Spinal cord (tissue), 10 donors: ENCODE data around the gene BRWD1. TPM values are rescaled to one million over a fixed set of nuclear protein-coding genes. Genes with fewer than 3 reads are reported as not detected.

Source experiments
- DNase-seq, 6 donors: peaks; one replicate each; pipeline versions ENCODE4 v3.0.0 to v3.0.0-alpha.2; 2013 to 2015; ENCODE audit warnings: low spot score in 6 of 6, low read depth in 4 of 6
- H3K27ac ChIP-seq: one replicate; pipeline ENCODE4 v1.5.1; 2013; ENCODE audit warnings: low read depth, low read length, control low read depth
- H3K27me3 ChIP-seq: one replicate; pipeline ENCODE4 v1.6.1; 2013; ENCODE audit warnings: low read length; ENCODE audit not compliant: control insufficient read depth, insufficient read depth
- H3K36me3 ChIP-seq: one replicate; pipeline ENCODE4 v1.6.1; 2013; ENCODE audit warnings: low read length; ENCODE audit not compliant: control insufficient read depth, insufficient read depth
- H3K4me1 ChIP-seq: one replicate; pipeline ENCODE4 v1.6.1; 2013; ENCODE audit warnings: low read length; ENCODE audit not compliant: control insufficient read depth, insufficient read depth
- H3K4me3 ChIP-seq: one replicate; pipeline ENCODE4 v1.5.1; 2013; ENCODE audit warnings: low read depth, low read length, control low read depth
- H3K9me3 ChIP-seq: one replicate; pipeline ENCODE4 v1.6.1; 2013; ENCODE audit warnings: low read length; ENCODE audit not compliant: control insufficient read depth, insufficient read depth
- WGBS: methylation state at CpG from one replicate; pipeline ENCODE4 v1.1.5; 2013; ENCODE audit warnings: missing lambda C conversion rate; ENCODE audit not compliant: insufficient coverage; 5-methylcytosine and 5-hydroxymethylcytosine counted together
- polyA plus RNA-seq, 2 donors: library from polyadenylated mRNA; unstranded; fragments of 120-200 nt; gene quantifications; one replicate each; pipeline ENCODE4 v1.2.1, GENCODE V29; 2013; ENCODE audit not compliant: insufficient read length in 2 of 2
- total RNA-seq, 2 donors: library from RNA; depleted of rRNA in 1 of 2; stranded (reverse); fragments of 120-200 nt in 1 of 2; fragments of >200 nt in 1 of 2; gene quantifications; one replicate each; pipeline versions ENCODE4 v1.2.3 to v1.2.4, GENCODE V29; 2013 to 2014
- donor health status: healthy.

The BRWD1 gene
- total and polyA plus RNA-seq, 4 donors: 78.2 to 180 (median 109) TPM

GRCh38 chr21:39317134-39318090 lies 4.0 kb upstream of the BRWD1 start:
- Histone ChIP-seq H3K27me3 (no peaks in the 10 kb centered on the region), H3K36me3 (no peaks in the 10 kb centered on the region), H3K4me1 (peaks cover 12% of the 10 kb centered on the region), H3K9me3 (no peaks in the 10 kb centered on the region), H3K27ac (no peak overlapping the region), H3K4me3 (no peak overlapping the region)
- DNase-seq: no peak
- 77% methylated on average over 6 of the region's 11 CpGs for WGBS

DNA sequence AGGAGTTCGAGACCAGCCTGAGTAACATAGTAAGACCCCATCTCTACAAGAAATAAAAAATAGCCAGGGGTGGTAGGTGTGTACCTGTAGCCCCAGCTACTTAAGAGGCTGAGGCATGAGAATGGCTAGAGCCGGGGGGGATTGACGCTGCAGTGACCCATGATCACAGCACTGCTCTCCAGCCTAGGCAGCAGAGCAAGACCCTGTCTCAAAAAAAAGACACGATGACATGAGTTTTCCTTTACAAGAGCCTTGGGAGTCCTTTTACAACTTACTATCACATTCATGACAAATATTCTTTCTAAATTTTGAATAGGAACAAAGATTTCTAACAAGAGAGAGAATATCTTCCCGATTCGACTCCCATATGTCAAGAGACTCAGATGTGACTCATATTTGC lies 3.3 kb upstream of the BRWD1 start:
- Histone ChIP-seq H3K9me3 (no peaks in the 10 kb centered on the region), H3K27ac (no peak overlapping the region), H3K4me3 (no peak overlapping the region), H3K27me3 (no peaks in the 10 kb centered on the region), H3K4me1 (peaks cover 12% of the 10 kb centered on the region), H3K36me3 (no peaks in the 10 kb centered on the region)
- WGBS: no CpG with 5 or more reads among the region's 6 CpGs
- DNase-seq: no peak

- WGBS: 87% methylated on average over 6 of the region's 9 CpGs
- Histone ChIP-seq H3K27ac (no peak overlapping the region), H3K36me3 (peaks cover 4% of the 10 kb centered on the region), H3K4me3 (no peak overlapping the region), H3K4me1 (peaks cover 15% of the 10 kb centered on the region), H3K9me3 (no peaks in the 10 kb centered on the region), H3K27me3 (no peaks in the 10 kb centered on the region)
- no peak for DNase-seq
These were observed 2.4 kb upstream of the BRWD1 start for GRCh38 chr21:39315603-39316445.

DNA sequence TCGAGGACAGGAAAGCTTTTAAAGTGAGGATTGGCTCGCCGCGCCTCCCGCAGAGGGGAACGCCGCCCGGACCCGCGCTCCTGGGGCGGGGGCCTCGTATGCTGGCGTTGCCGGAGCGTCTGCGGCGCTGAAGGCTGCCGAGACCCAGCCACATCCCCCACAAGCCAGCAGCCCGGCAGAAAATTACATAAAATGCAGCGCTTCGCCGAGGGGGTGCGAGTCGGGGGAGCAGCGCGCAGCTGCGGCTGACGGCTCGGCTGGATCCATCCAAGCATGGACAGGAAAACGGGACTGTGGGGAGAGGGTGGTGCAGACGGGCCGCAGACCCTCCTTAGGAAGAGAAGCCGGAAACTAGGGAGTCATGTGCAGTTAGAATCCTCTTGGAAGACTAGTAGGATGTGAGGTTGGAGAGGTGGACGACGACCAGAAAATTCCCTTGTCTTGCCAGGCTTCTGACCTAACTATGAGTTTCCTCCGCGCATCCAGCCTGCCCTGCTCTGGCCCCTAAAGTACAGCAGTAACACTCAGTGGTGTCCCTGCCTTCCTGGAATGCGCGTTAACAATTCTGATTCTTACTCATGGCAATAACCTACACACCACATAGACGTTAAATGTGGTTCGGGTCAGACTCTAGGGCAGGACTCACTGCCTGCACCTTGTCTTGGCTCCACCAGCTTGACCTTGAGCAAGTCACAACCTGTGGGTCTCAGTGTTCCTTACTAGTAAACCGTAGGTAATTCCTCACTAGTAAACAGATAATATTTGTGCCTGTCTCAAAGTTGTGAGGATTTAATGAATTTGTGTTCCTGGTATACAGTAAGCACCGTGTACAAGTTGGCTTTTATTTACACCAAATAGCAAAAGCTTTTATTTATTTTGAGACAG lies 953 bp upstream of the BRWD1 start:
- H3K27me3 ChIP-seq: no peaks in the 10 kb centered on the region
- H3K9me3 ChIP-seq: no peaks in the 10 kb centered on the region
- 0% methylated on average over 34 of the region's 43 CpGs for WGBS
- H3K4me3 ChIP-seq: peak overlapping the region; percentile 80
- DNase-seq: peak; percentile 19 to 87 (median 51)
- peaks cover 15% of the 10 kb centered on the region for H3K4me1 ChIP-seq
- H3K27ac ChIP-seq: peak overlapping the region; percentile 98
- H3K36me3 ChIP-seq: peaks cover 15% of the 10 kb centered on the region

- peak overlapping the region; percentile 57 for H3K4me3 ChIP-seq
- peak overlapping the region; percentile 40 for H3K27ac ChIP-seq
- H3K36me3 ChIP-seq: peaks cover 23% of the 10 kb centered on the region
- under 1% methylated on average over 68 of the region's 71 CpGs for WGBS
- H3K27me3 ChIP-seq: no peaks in the 10 kb centered on the region
- H3K9me3 ChIP-seq: no peaks in the 10 kb centered on the region
- peaks cover 15% of the 10 kb centered on the region for H3K4me1 ChIP-seq
- peak in 1 of 6 donors; percentile 9 for DNase-seq
These were observed 326 bp downstream of the BRWD1 start for GRCh38 chr21:39313042-39313570.

DNA sequence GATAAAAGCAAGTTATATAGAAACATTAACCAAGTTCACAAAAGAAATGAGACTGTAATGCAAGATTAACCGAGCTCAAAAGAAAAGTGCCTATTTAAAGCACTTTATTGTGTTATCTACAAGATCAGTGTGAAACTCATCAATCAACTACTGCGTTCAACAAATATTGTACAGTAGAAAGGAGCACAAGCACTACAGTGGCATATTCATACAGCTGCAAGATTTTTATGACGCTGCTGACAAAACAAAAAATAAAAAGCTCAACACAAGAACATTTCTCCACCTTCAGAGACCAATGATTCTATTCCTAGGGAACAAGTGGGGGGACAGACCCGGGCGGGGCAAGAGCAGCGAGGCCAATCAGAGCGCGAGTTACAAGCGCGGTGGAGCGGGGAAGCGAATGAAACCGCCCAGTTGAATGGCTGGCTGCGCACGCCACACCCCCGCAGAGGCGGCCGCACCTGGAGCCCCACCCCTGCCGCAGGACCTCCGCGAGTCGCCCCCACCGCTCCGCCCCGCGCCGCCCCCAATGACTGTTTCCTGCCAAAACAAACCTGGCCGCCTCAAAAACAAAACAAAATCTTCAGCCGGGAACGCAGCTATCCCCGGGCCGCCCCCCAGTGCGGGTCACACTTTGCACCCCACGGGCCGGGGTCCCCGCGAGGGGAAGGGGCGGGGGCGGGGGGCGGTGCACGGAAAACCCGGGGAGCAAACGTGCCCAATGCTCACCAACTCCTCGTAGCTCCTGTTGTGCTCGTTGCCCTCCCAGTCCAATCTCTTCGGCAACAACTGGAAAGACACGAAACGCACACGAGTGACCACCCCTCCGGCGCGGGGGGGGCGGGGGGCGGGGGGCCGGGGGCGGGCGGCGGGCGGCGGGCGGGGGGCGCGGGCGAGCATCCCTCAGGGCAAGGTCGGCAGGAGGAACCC lies 1.1 kb downstream of the BRWD1 start:
- under 1% methylated on average over 59 of the region's 65 CpGs for WGBS

GRCh38 chr21:39311164-39311563 lies 2.3 kb downstream of the BRWD1 start:
- H3K4me1 ChIP-seq: peaks cover 15% of the 10 kb centered on the region
- H3K27me3 ChIP-seq: no peaks in the 10 kb centered on the region
- H3K27ac ChIP-seq: no peak overlapping the region
- no peak for DNase-seq
- no peak overlapping the region for H3K4me3 ChIP-seq
- H3K9me3 ChIP-seq: no peaks in the 10 kb centered on the region
- 96% methylated on average over 3 of the region's 7 CpGs for WGBS
- peaks cover 23% of the 10 kb centered on the region for H3K36me3 ChIP-seq

More for the DNA sequence above, 1.1 kb downstream of the BRWD1 start:
- H3K4me3 ChIP-seq: peak overlapping the region; percentile 57
- peaks cover 15% of the 10 kb centered on the region for H3K4me1 ChIP-seq
- H3K36me3 ChIP-seq: peaks cover 23% of the 10 kb centered on the region
- no peaks in the 10 kb centered on the region for H3K27me3 ChIP-seq
- H3K27ac ChIP-seq: peak overlapping the region; percentile 79
- H3K9me3 ChIP-seq: no peaks in the 10 kb centered on the region
- peak; percentile 77 to 98 (median 86) for DNase-seq

DNA sequence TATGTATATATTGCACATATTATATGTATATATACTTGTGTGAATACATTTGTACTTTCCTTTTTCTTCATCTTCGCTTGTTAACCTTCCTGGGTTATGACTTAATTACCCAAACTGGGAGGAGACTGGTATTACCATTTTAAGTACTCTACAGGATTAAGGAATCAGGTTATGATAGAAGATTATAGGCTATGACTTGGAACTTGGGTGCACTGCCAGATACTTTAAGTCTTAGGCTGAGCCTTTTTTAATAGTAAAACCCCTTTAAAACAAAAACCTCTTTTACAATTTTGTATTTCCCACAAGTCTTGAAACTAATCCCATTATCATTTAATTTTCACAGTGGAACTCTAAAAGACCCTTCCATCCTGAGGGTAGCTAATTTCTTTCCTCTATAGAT lies 6.0 kb downstream of the BRWD1 start:
- no peaks in the 10 kb centered on the region for H3K9me3 ChIP-seq
- WGBS: no CpG with 5 or more reads among the region's 1 CpG
- no peak overlapping the region for H3K4me3 ChIP-seq
- peaks cover 3% of the 10 kb centered on the region for H3K4me1 ChIP-seq
- no peak for DNase-seq
- H3K36me3 ChIP-seq: peaks cover 44% of the 10 kb centered on the region
- H3K27me3 ChIP-seq: no peaks in the 10 kb centered on the region
- no peak overlapping the region for H3K27ac ChIP-seq
